ENCODE results near the gene WDR35.

WDR35 gene

DNA sequence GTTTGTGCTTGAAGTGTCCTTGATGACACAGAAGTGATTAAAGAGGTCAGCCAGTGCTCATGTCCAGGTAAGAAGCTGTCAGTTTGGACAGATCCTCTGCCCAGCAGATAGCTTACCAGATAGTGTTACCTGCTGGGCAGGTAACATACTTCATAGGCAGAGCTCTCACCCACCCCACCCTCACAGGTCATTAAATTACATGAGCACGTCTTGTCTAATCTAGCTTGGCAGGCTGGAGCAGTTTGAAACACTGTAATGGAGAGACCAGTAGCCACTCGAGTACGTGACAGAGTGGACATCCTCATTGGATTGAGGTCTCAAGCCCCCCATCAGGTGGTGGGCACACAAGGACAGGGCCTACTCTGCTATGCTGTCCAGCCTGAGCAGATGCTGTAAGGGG, 115.2 kb downstream of the WDR35 start:
- no peak for TF ChIP-seq EZH2phosphoT487 (IDR thresholded peaks at IDR 0.05; ENCODE audit: low read depth)
- TF ChIP-seq, protein P1, sequence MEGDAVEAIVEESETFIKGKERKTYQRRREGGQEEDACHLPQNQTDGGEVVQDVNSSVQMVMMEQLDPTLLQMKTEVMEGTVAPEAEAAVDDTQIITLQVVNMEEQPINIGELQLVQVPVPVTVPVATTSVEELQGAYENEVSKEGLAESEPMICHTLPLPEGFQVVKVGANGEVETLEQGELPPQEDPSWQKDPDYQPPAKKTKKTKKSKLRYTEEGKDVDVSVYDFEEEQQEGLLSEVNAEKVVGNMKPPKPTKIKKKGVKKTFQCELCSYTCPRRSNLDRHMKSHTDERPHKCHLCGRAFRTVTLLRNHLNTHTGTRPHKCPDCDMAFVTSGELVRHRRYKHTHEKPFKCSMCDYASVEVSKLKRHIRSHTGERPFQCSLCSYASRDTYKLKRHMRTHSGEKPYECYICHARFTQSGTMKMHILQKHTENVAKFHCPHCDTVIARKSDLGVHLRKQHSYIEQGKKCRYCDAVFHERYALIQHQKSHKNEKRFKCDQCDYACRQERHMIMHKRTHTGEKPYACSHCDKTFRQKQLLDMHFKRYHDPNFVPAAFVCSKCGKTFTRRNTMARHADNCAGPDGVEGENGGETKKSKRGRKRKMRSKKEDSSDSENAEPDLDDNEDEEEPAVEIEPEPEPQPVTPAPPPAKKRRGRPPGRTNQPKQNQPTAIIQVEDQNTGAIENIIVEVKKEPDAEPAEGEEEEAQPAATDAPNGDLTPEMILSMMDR (IDR thresholded peaks at IDR 0.05; ENCODE audit: low read depth, low read length), result no peak
- Histone ChIP-seq H3K9me3 (ENCODE audit: insufficient read depth, low read length) (no peaks in the 10 kb centered on the region), H3K36me3 (replicated peaks; ENCODE audit: low read depth, low read length) (peaks cover 1% of the 10 kb centered on the region)

DNA sequence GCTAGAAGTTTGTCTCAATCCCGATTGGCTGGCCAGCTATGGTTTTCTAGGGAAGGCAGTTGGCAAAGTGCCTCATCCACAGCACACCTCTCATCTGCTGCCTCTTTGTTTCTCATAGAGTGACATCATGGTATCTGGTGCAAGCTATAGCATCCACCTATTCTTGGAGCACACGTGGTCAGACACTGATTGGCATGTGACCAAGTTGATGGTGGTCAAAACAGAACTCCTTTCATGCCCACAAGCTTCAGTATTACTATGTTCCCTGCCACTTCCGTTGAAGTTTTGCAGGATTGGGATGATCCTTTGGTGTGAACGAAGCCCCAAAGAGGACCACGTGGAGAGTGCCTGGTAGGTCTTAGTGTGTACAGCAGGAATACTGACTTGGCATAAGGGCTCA, 116.9 kb downstream of the WDR35 start:
- Histone ChIP-seq H4K20me1 (ENCODE audit: insufficient read depth, low read length) (no peaks in the 10 kb centered on the region), H3K36me3 (replicated peaks; ENCODE audit: low read depth, low read length) (no peaks in the 10 kb centered on the region), H3K4me3 (ENCODE audit: low read length) (no peak overlapping the region), H3K27me3 (ENCODE audit: low read depth, low read length) (no peaks in the 10 kb centered on the region), H3K9ac (ENCODE audit: low read length) (no peak overlapping the region), H3K9me3 (ENCODE audit: insufficient read depth, low read length) (no peaks in the 10 kb centered on the region), H2AFZ (ENCODE audit: low read depth, low read length) (no peak overlapping the region), H3K79me2 (ENCODE audit: low read length) (no peaks in the 10 kb centered on the region), H3K4me1 (ENCODE audit: low read length) (peaks cover 8% of the 10 kb centered on the region), H3K4me2 (ENCODE audit: low read length) (no peak overlapping the region), H3K27ac (ENCODE audit: low read length) (no peak overlapping the region)
- TF ChIP-seq EZH2phosphoT487 (IDR thresholded peaks at IDR 0.05; ENCODE audit: low read depth), result no peak

More for the DNA sequence above, 115.2 kb downstream of the WDR35 start:
- Histone ChIP-seq H3K27me3 (ENCODE audit: low read depth, low read length) (no peaks in the 10 kb centered on the region), H4K20me1 (ENCODE audit: insufficient read depth, low read length) (no peaks in the 10 kb centered on the region), H3K4me2 (ENCODE audit: low read length) (no peak overlapping the region), H2AFZ (ENCODE audit: low read depth, low read length) (no peak overlapping the region), H3K4me3 (ENCODE audit: low read length) (no peak overlapping the region), H3K27ac (ENCODE audit: low read length) (no peak overlapping the region), H3K4me1 (ENCODE audit: low read length) (peaks cover 1% of the 10 kb centered on the region), H3K79me2 (ENCODE audit: low read length) (no peaks in the 10 kb centered on the region), H3K9ac (ENCODE audit: low read length) (no peak overlapping the region)

GRCh38 chr2:19872302-19872701, 117.6 kb downstream of the WDR35 start:
- TF ChIP-seq EZH2phosphoT487 (IDR thresholded peaks at IDR 0.05; ENCODE audit: low read depth), result no peak
- TF ChIP-seq, protein P1 (IDR thresholded peaks at IDR 0.05; ENCODE audit: low read depth, low read length), result no peak
- Histone ChIP-seq H3K79me2 (ENCODE audit: low read length) (no peaks in the 10 kb centered on the region), H3K27me3 (ENCODE audit: low read depth, low read length) (no peaks in the 10 kb centered on the region), H3K36me3 (replicated peaks; ENCODE audit: low read depth, low read length) (no peaks in the 10 kb centered on the region), H2AFZ (ENCODE audit: low read depth, low read length) (no peak overlapping the region), H3K4me3 (ENCODE audit: low read length) (no peak overlapping the region), H3K9ac (ENCODE audit: low read length) (no peak overlapping the region), H3K4me1 (ENCODE audit: low read length) (peaks cover 15% of the 10 kb centered on the region), H3K4me2 (ENCODE audit: low read length) (no peak overlapping the region), H3K27ac (ENCODE audit: low read length) (no peak overlapping the region), H3K9me3 (ENCODE audit: insufficient read depth, low read length) (no peaks in the 10 kb centered on the region), H4K20me1 (ENCODE audit: insufficient read depth, low read length) (no peaks in the 10 kb centered on the region)

- H3K27me3 ChIP-seq (ENCODE audit: low read depth, low read length), result no peaks in the 10 kb centered on the region
- no peak overlapping the region for H3K27ac ChIP-seq (ENCODE audit: low read length)
- no peak overlapping the region for H2AFZ ChIP-seq (ENCODE audit: low read depth, low read length)
- no peaks in the 10 kb centered on the region for H3K9me3 ChIP-seq (ENCODE audit: insufficient read depth, low read length)
- H3K9ac ChIP-seq (ENCODE audit: low read length), result no peak overlapping the region
- H3K4me1 ChIP-seq (ENCODE audit: low read length), result peaks cover 20% of the 10 kb centered on the region
- no peak for TF ChIP-seq EZH2phosphoT487 (IDR thresholded peaks at IDR 0.05; ENCODE audit: low read depth)
- TF ChIP-seq, protein P1 (IDR thresholded peaks at IDR 0.05; ENCODE audit: low read depth, low read length), result no peak
- no peaks in the 10 kb centered on the region for H3K36me3 ChIP-seq (replicated peaks; ENCODE audit: low read depth, low read length)
- no peaks in the 10 kb centered on the region for H3K79me2 ChIP-seq (ENCODE audit: low read length)
- no peak overlapping the region for H3K4me3 ChIP-seq (ENCODE audit: low read length)
- H3K4me2 ChIP-seq (ENCODE audit: low read length), result no peak overlapping the region
- no peaks in the 10 kb centered on the region for H4K20me1 ChIP-seq (ENCODE audit: insufficient read depth, low read length)
Measured at GRCh38 chr2:19871836-19872235, 118.1 kb downstream of the WDR35 start.

DNA sequence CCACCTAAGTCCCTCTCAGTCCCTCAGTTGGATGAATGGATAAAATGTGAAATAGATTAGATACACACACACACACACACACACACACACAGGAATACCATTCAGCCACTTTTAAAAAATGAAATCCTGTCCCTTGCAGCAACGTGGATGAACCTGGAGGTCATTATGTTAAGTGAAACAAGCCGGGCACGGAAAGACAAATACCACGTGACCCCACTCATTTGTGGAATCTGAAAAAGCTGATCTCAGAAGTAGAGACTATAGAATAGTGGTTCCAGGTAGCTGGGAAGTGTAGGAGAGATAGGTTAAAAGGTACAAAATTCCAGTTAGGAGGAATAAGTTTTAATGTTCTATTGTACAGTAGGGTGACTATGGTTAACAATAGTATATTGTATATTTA, 119.1 kb downstream of the WDR35 start:
- Histone ChIP-seq H3K4me3 (ENCODE audit: low read length) (no peak overlapping the region), H3K27ac (ENCODE audit: low read length) (no peak overlapping the region), H3K4me2 (ENCODE audit: low read length) (no peak overlapping the region), H3K4me1 (ENCODE audit: low read length) (peaks cover 30% of the 10 kb centered on the region), H3K27me3 (ENCODE audit: low read depth, low read length) (no peaks in the 10 kb centered on the region), H3K9ac (ENCODE audit: low read length) (no peak overlapping the region), H3K36me3 (replicated peaks; ENCODE audit: low read depth, low read length) (no peaks in the 10 kb centered on the region), H4K20me1 (ENCODE audit: insufficient read depth, low read length) (no peaks in the 10 kb centered on the region), H2AFZ (ENCODE audit: low read depth, low read length) (no peak overlapping the region), H3K79me2 (ENCODE audit: low read length) (no peaks in the 10 kb centered on the region), H3K9me3 (ENCODE audit: insufficient read depth, low read length) (no peaks in the 10 kb centered on the region)
- TF ChIP-seq, protein P1 (IDR thresholded peaks at IDR 0.05; ENCODE audit: low read depth, low read length), result no peak
- TF ChIP-seq EZH2phosphoT487 (IDR thresholded peaks at IDR 0.05; ENCODE audit: low read depth), result no peak
